HG02884 (cell line): ENCODE data around the gene RASD2.
"Not testable (repeated sequence)": the region's sequence is repeated elsewhere in the genome, so short reads cannot be mapped to it uniquely, and the experiment has no call there.

ENCODE experiments used
- ATAC-seq: cut with Tn5 transposase; IDR thresholded peaks from one replicate; pipeline ENCODE4 v1.9.1; 2021; ENCODE audit warnings: mild to moderate bottlenecking, moderate library complexity; ENCODE audit not compliant: unreplicated experiment

RASD2 gene

GRCh38 chr22:35540595-35541253 lies at the start of gene RASD2:
RASD2 (plus strand) TSS chr22:35540831; CDS start chr22:35546810, 5,979 bp downstream.
- ATAC-seq, result no peak

DNA sequence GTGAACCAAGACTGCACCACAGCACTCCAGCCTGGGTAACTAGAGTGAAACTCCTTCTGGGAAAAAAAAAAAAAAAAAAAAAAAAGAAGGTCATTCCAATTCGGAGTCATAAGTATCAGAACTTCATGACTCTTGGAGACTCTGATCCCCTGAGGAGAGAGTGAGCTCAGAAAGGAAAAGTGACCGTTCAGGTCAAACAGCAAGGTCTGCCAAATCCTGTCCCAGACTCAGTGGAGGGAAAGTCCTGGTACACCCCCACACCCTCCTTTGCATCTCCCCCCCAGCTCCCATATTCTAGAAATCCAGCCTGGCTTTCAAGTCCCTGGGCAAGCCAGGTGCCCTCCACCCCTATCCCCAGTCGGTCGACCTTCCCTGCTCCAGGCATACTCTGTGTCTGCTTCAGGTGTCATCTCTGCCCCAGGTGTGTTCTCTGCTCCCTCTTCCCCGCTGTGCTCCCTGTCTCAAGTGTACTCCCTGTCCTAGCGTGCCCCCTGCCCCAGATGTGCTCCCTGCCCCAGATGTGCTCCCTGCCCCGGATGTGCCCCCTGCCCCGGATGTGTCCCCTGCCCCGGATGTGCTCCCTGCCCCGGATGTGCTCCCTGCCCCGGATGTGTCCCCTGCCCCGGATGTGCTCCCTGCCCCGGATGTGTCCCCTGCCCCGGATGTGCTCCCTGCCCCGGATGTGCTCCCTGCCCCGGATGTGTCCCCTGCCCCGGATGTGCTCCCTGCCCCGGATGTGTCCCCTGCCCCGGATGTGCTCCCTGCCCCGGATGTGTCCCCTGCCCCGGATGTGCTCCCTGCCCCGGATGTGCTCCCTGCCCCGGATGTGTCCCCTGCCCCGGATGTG lies 49.3 kb upstream of the RASD2 start:
- ATAC-seq, result not testable (repeated sequence)

DNA sequence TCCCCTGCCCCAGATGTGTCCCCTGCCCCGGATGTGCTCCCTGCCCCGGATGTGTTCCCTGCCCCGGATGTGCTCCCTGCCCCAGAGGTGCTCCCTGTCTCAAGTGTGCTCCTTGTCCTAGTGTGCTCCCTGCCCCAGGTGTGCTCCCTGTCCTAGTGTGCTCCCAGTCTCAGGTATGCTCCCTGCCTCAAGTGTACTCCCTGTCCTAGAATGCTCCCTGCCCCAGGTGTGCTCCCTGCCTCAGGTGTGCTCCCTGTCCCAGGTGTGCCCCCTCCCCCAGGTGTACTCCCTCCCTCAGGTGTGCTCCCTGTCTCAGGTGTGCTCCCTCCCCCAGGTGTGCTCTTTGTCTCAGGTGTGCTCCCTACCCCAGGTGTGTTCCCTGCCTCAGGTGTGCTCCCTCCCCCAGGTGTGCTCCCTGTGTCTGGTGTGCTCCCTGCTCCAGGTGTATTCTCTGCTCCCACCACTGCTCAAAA lies 48.7 kb upstream of the RASD2 start:
- no peak for ATAC-seq

GRCh38 chr22:35493074-35493473 lies 47.6 kb upstream of the RASD2 start:
- no peak for ATAC-seq

DNA sequence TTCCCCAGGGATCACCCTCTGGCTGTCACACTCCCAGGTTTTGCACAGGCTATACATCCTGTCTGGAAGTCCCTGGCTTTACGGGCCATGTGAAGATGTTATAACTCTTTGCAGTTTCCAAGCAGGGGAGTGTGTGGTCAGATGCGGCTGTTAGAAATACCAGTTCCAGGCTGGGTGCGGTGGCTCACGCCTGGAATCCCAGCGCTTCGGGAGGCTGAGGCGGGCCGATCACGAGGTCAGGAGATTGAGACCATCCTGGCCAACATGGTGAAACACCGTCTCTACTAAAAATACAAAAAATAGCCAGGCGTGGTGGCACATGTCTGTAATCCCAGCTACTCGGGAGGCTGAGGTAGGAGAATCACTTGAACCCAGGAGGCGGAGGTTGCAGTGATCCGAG lies 44.9 kb upstream of the RASD2 start:
- ATAC-seq, result not testable (repeated sequence)

DNA sequence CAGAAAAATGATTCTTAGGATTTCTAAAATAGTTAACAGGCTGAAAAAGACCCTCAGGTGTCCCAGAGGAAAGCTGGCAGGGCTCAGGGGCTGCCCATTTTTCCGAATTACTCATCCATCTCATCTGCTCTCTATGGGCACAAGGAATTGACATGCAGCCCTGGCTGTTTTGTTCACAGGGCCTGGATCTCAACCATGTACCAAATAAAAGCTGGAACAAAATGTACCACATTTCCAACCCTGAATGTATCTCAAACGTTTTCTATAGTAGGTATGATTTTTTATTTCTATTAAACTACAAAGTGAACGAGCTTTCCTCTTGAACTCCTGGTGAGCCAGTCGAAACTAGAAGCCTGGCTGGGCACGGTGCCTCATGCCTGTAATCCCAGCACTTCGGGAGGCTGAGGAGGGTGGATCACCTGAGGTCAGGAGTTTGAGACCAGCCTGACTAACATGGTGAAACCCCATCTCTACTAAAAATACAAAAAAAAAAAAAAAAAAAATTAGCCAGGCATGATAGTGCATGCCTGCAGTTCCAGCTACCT lies 43.8 kb upstream of the RASD2 start:
- no peak for ATAC-seq

GRCh38 chr22:35498026-35498800 lies 42.4 kb upstream of the RASD2 start:
- no peak for ATAC-seq

GRCh38 chr22:35502836-35503235 lies 37.8 kb upstream of the RASD2 start:
- no peak for ATAC-seq

GRCh38 chr22:35505399-35506258 lies 35.0 kb upstream of the RASD2 start:
- no peak for ATAC-seq

GRCh38 chr22:35506259-35506570 lies 34.4 kb upstream of the RASD2 start:
- ATAC-seq, result no peak

DNA sequence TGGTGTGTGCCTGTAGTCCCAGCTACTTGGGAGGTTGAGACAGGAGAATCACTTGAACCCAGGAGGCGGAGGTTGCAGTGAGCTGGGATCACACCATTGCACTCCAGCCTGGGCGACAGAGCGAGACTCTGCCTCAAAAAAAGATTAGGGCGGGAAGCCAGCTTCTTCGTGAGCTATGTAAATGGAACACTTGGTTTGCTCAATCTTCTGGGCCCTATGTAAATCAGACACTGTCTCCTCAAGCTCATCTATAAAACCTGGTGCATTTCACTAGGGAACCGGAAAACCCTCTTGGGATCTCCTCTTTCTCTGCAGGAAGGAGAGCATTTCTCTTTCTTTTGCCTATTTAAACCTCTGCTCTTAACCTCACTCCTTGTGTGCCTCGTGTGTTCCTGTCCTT lies 32.8 kb upstream of the RASD2 start:
- ATAC-seq, result not testable (repeated sequence)

DNA sequence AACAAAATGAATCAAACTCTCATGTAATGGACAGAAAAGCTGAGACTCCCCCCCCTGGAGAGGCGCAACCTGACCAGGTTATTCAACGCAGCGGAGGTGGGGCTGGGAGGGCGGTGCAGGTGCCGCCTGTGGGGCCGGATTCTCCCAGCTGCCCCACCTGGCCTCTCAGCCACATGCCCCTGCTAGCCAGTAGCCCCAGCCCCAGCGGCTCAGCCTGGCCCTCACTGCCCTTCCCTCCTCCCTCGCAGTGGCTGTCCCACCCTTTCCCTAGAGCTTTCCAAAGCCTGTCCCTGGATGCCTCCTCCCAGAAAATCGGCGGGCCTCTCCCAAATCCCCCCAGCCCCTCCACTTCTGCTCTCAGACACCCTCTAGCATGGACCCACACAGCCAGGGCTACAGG lies 31.2 kb upstream of the RASD2 start:
- no peak for ATAC-seq

GRCh38 chr22:35509960-35510359 lies 30.7 kb upstream of the RASD2 start:
- ATAC-seq, result no peak

DNA sequence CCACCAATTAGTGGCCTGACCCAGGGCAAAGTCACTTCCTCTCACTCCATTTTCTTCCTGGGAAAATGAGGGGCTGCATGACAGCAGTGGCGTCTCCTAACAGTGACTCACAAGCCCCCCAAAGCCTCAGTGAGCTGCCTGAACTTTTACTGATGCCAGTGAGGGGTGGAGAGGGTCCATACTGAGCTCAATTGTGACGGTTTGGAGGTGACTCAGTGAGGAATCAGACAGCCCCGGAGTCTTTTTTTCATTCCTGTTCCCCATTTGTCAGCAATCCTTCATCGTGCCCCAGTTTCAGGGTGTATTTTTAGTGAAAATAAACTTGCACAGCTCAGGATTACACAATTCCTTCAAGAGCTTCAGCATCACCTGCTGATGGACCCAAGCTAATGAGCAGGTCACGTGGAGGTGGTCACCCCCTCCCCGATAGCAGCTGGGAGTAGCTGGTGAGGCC lies 30.1 kb upstream of the RASD2 start:
- no peak for ATAC-seq

GRCh38 chr22:35510951-35511350 lies 29.7 kb upstream of the RASD2 start:
- no peak for ATAC-seq

DNA sequence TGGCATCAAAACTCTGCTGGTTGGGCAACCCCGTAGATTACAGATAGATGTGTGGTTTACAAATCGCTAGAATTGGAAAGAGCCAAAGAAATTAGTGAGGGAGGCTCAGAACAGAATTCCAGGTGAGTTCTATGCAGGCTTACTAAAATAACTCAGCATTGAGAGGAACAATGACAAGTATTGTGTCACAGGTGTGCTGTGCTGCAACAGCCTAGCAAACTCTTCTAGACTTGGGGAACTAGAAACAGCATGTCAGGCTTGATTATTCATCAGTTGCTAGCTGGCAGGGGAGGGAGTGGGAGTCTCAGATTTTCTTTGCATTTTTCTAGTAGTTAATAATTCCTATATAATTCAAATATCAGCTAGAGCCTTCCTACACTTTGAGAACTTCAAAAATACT lies 26.3 kb upstream of the RASD2 start:
- ATAC-seq, result no peak

- not testable (repeated sequence) for ATAC-seq
Measured at GRCh38 chr22:35515952-35516351, 24.7 kb upstream of the RASD2 start.

GRCh38 chr22:35516723-35517122 lies 23.9 kb upstream of the RASD2 start:
- ATAC-seq, result no peak

DNA sequence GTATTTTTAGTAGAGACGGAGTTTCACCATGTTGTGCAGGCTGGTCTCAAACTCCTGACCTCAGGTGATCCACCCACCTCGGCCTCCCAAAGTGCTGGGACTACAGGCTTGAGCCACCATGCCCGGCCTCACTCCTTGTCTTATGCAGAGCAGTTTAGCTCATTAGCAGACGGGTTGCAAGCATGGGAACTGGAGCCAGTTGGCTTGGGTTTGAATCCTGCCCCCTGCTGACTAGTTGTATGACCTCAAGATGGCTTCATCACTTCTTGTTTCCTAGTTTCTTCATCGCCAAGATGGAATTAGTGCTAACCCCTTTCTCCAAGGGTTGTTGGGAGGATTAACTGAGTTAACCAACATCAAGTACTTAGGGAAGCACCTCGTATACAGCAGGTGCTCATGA lies 23.4 kb upstream of the RASD2 start:
- ATAC-seq, result no peak
